ENCODE measurements around the gene MUTYH.

GRCh38 chr1:45337630-45338325, 2.5 kb downstream of the MUTYH start:
- TF ChIP-seq, protein P1, sequence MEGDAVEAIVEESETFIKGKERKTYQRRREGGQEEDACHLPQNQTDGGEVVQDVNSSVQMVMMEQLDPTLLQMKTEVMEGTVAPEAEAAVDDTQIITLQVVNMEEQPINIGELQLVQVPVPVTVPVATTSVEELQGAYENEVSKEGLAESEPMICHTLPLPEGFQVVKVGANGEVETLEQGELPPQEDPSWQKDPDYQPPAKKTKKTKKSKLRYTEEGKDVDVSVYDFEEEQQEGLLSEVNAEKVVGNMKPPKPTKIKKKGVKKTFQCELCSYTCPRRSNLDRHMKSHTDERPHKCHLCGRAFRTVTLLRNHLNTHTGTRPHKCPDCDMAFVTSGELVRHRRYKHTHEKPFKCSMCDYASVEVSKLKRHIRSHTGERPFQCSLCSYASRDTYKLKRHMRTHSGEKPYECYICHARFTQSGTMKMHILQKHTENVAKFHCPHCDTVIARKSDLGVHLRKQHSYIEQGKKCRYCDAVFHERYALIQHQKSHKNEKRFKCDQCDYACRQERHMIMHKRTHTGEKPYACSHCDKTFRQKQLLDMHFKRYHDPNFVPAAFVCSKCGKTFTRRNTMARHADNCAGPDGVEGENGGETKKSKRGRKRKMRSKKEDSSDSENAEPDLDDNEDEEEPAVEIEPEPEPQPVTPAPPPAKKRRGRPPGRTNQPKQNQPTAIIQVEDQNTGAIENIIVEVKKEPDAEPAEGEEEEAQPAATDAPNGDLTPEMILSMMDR (IDR thresholded peaks at IDR 0.05; ENCODE audit: insufficient read depth, low read depth, low read length), result no peak
- no peak for TF ChIP-seq EZH2 (IDR thresholded peaks at IDR 0.05; ENCODE audit: insufficient read depth, low read length)
